Fibroblast of villous mesenchyme (primary cell): ENCODE results near the gene ACADL. TPM values are rescaled to one million over a fixed set of nuclear protein-coding genes. Genes with fewer than 3 reads are reported as not detected.

ENCODE experiments used
- DNase-seq: peaks from one replicate; pipeline ENCODE4 v3.0.0-alpha.2; 2010; ENCODE audit warnings: low read depth
- H3K4me3 ChIP-seq: 2 replicates; pipeline ENCODE4 v1.5.1; 2011; ENCODE audit warnings: low read depth, mild to moderate bottlenecking, low read length
- CTCF ChIP-seq: IDR thresholded peaks from 2 replicates; pipeline ENCODE4 v1.5.1; 2012; ENCODE audit warnings: low read depth, mild to moderate bottlenecking, low read length; ENCODE audit not compliant: insufficient read depth
- total RNA-seq: library from RNA; depleted of rRNA; stranded (reverse); fragments of >200 nt; gene quantifications from 2 replicates; pipeline ENCODE4 v1.2.3, GENCODE V29; 2012

The ACADL gene
- total RNA-seq, 1 donor, result not detected

- H3K4me3 ChIP-seq, result no peak overlapping the region
- TF ChIP-seq CTCF, result no peak
- no peak for DNase-seq
Observed at GRCh38 chr2:210230518-210230917, 5.3 kb upstream of the ACADL start.

- no peak for DNase-seq
- no peak overlapping the region for H3K4me3 ChIP-seq
- TF ChIP-seq CTCF, result no peak
Observed at GRCh38 chr2:210228586-210228985, 3.3 kb upstream of the ACADL start.

GRCh38 chr2:210227290-210228088, 2.2 kb upstream of the ACADL start:
- no peak for DNase-seq
- no peak overlapping the region for H3K4me3 ChIP-seq
- no peak for TF ChIP-seq CTCF

- no peak for TF ChIP-seq CTCF
- DNase-seq, result no peak
- H3K4me3 ChIP-seq, result no peak overlapping the region
Observed at GRCh38 chr2:210226223-210226622, 976 bp upstream of the ACADL start.

GRCh38 chr2:210224591-210224940, 681 bp downstream of the ACADL start:
- H3K4me3 ChIP-seq, result peak overlapping the region; percentile 52
- no peak for DNase-seq
- no peak for TF ChIP-seq CTCF

- no peak overlapping the region for H3K4me3 ChIP-seq
- no peak for DNase-seq
- no peak for TF ChIP-seq CTCF
Observed at GRCh38 chr2:210215120-210215519, 10.1 kb downstream of the ACADL start.

- DNase-seq, result no peak
- H3K4me3 ChIP-seq, result no peak overlapping the region
- TF ChIP-seq CTCF, result no peak
Observed at GRCh38 chr2:210210185-210210584, 15.1 kb downstream of the ACADL start.
